ENCODE data around the gene TRIM46. TPM values are rescaled to one million over a fixed set of nuclear protein-coding genes. Genes with fewer than 3 reads are reported as not detected.

The TRIM46 gene
- total and polyA plus RNA-seq, 9 donors = 0.22 to 0.81 (median 0.53) TPM

- peak overlapping the region; percentile 50 for H3K4me3 ChIP-seq (ENCODE audit: low read length)
- no peaks in the 10 kb centered on the region for H3K9me3 ChIP-seq (replicated peaks; ENCODE audit: control insufficient read depth, low read depth, low read length)
- peak; percentile 43 for DNase-seq
- H3K27me3 ChIP-seq (ENCODE audit: control insufficient read depth, insufficient read depth, low read length) = peaks cover 62% of the 10 kb centered on the region
- peaks cover 43% of the 10 kb centered on the region for H3K4me1 ChIP-seq (ENCODE audit: control insufficient read depth, insufficient read depth, low read length)
- peaks cover 16% of the 10 kb centered on the region for H3K36me3 ChIP-seq (ENCODE audit: control insufficient read depth, insufficient read depth, low read length)
- H3K27ac ChIP-seq (ENCODE audit: low read length) = peak overlapping the region; percentile 25
- WGBS (ENCODE audit: insufficient coverage) = 7% methylated on average over 3 of the region's 14 CpGs
Observed at GRCh38 chr1:155128755-155129473, 44.7 kb upstream of the TRIM46 start.

- Histone ChIP-seq H3K9me3 (replicated peaks; ENCODE audit: control insufficient read depth, low read depth, low read length) (no peaks in the 10 kb centered on the region), H3K4me1 (ENCODE audit: control insufficient read depth, insufficient read depth, low read length) (peaks cover 59% of the 10 kb centered on the region), H3K27me3 (ENCODE audit: control insufficient read depth, insufficient read depth, low read length) (peaks cover 50% of the 10 kb centered on the region), H3K4me3 (ENCODE audit: low read length) (peak overlapping the region; percentile 50), H3K36me3 (ENCODE audit: control insufficient read depth, insufficient read depth, low read length) (peaks cover 17% of the 10 kb centered on the region), H3K27ac (ENCODE audit: low read length) (peak overlapping the region; percentile 17)
- WGBS (ENCODE audit: insufficient coverage) = 9% methylated on average over 4 of the region's 6 CpGs
- DNase-seq = no peak
Observed at GRCh38 chr1:155130272-155131006, 43.2 kb upstream of the TRIM46 start.

- Histone ChIP-seq H3K27me3 (ENCODE audit: control insufficient read depth, insufficient read depth, low read length) (peaks cover 41% of the 10 kb centered on the region), H3K27ac (ENCODE audit: low read length) (no peak overlapping the region), H3K36me3 (ENCODE audit: control insufficient read depth, insufficient read depth, low read length) (peaks cover 17% of the 10 kb centered on the region), H3K4me1 (ENCODE audit: control insufficient read depth, insufficient read depth, low read length) (peaks cover 56% of the 10 kb centered on the region), H3K4me3 (ENCODE audit: low read length) (no peak overlapping the region), H3K9me3 (replicated peaks; ENCODE audit: control insufficient read depth, low read depth, low read length) (no peaks in the 10 kb centered on the region)
- DNase-seq = no peak
- 81% methylated on average over 5 of the region's 8 CpGs for WGBS (ENCODE audit: insufficient coverage)
Observed at GRCh38 chr1:155131285-155131684, 42.4 kb upstream of the TRIM46 start.

GRCh38 chr1:155131856-155132255 is 41.8 kb upstream of the TRIM46 start:
- Histone ChIP-seq H3K27ac (ENCODE audit: low read length) (no peak overlapping the region), H3K4me1 (ENCODE audit: control insufficient read depth, insufficient read depth, low read length) (peaks cover 54% of the 10 kb centered on the region), H3K27me3 (ENCODE audit: control insufficient read depth, insufficient read depth, low read length) (peaks cover 36% of the 10 kb centered on the region), H3K9me3 (replicated peaks; ENCODE audit: control insufficient read depth, low read depth, low read length) (no peaks in the 10 kb centered on the region), H3K4me3 (ENCODE audit: low read length) (no peak overlapping the region), H3K36me3 (ENCODE audit: control insufficient read depth, insufficient read depth, low read length) (peaks cover 17% of the 10 kb centered on the region)
- WGBS (ENCODE audit: insufficient coverage) = 50% methylated on average over 1 of the region's 2 CpGs
- DNase-seq = no peak

DNA sequence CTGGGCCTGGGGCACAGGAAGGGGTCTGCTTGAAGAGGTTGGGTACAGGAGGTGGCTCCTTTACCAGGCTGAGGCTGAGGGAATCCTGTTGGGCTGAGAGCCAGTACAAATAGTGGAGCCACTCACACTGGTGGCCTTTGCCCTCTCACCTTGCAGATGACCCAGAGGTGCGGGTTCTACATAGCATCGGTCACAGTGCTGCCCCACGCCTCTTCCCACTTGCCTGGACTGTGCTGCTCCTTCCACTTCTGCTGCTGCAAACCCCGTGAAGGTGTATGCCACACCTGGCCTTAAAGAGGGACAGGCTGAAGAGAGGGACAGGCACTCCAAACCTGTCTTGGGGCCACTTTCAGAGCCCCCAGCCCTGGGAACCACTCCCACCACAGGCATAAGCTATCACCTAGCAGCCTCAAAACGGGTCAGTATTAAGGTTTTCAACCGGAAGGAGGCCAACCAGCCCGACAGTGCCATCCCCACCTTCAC is 39.8 kb upstream of the TRIM46 start:
- H3K27ac ChIP-seq (ENCODE audit: low read length) = no peak overlapping the region
- no peak overlapping the region for H3K4me3 ChIP-seq (ENCODE audit: low read length)
- H3K9me3 ChIP-seq (replicated peaks; ENCODE audit: control insufficient read depth, low read depth, low read length) = no peaks in the 10 kb centered on the region
- H3K27me3 ChIP-seq (ENCODE audit: control insufficient read depth, insufficient read depth, low read length) = peaks cover 17% of the 10 kb centered on the region
- DNase-seq = no peak
- H3K4me1 ChIP-seq (ENCODE audit: control insufficient read depth, insufficient read depth, low read length) = peaks cover 40% of the 10 kb centered on the region
- 91% methylated on average over 5 of the region's 7 CpGs for WGBS (ENCODE audit: insufficient coverage)
- peaks cover 27% of the 10 kb centered on the region for H3K36me3 ChIP-seq (ENCODE audit: control insufficient read depth, insufficient read depth, low read length)

DNA sequence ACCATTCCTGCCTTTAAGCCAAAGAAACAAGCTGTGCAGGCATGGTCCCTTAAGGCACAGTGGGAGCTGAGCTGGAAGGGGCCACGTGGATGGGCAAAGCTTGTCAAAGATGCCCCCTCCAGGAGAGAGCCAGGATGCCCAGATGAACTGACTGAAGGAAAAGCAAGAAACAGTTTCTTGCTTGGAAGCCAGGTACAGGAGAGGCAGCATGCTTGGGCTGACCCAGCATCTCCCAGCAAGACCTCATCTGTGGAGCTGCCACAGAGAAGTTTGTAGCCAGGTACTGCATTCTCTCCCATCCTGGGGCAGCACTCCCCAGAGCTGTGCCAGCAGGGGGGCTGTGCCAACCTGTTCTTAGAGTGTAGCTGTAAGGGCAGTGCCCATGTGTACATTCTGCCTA is 39.3 kb upstream of the TRIM46 start:
- Histone ChIP-seq H3K4me3 (ENCODE audit: low read length) (peak overlapping the region; percentile 97), H3K27ac (ENCODE audit: low read length) (peak overlapping the region; percentile 100), H3K27me3 (ENCODE audit: control insufficient read depth, insufficient read depth, low read length) (peaks cover 12% of the 10 kb centered on the region), H3K36me3 (ENCODE audit: control insufficient read depth, insufficient read depth, low read length) (peaks cover 27% of the 10 kb centered on the region), H3K4me1 (ENCODE audit: control insufficient read depth, insufficient read depth, low read length) (peaks cover 38% of the 10 kb centered on the region), H3K9me3 (replicated peaks; ENCODE audit: control insufficient read depth, low read depth, low read length) (no peaks in the 10 kb centered on the region)
- WGBS (ENCODE audit: insufficient coverage) = 62% methylated on average over 1 of the region's 1 CpG
- DNase-seq = no peak

DNA sequence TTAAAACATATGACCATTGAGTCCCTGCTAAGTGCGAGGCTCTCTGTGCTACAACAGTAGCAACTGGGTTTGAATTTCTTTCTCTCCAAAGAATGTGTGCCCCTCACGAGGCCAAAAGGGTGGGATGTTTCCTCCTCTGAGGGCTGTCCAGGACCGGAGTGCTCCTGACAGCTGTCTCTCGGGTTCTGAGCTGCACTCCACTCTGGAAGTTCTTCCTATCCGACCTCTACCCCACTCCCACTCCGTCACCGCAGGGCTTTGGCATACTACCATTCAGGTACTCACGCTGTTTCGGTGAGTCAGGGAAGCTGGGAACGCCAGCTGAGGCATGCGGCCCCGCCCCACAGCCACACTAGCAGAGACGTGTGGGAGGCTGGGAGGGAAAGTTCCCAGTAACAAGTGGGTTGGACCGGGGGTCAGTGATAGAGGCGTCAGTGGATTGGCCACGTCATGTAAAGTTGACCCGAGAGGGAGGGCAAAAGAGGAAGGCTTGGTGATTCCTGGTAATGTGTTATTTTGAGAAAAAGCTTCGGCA is 38.7 kb upstream of the TRIM46 start:
- Histone ChIP-seq H3K9me3 (replicated peaks; ENCODE audit: control insufficient read depth, low read depth, low read length) (no peaks in the 10 kb centered on the region), H3K36me3 (ENCODE audit: control insufficient read depth, insufficient read depth, low read length) (peaks cover 27% of the 10 kb centered on the region), H3K4me1 (ENCODE audit: control insufficient read depth, insufficient read depth, low read length) (peaks cover 36% of the 10 kb centered on the region), H3K27ac (ENCODE audit: low read length) (peak overlapping the region; percentile 100), H3K27me3 (ENCODE audit: control insufficient read depth, insufficient read depth, low read length) (peaks cover 6% of the 10 kb centered on the region), H3K4me3 (ENCODE audit: low read length) (peak overlapping the region; percentile 97)
- peak; percentile 96 for DNase-seq
- WGBS (ENCODE audit: insufficient coverage) = 2% methylated on average over 10 of the region's 18 CpGs

DNA sequence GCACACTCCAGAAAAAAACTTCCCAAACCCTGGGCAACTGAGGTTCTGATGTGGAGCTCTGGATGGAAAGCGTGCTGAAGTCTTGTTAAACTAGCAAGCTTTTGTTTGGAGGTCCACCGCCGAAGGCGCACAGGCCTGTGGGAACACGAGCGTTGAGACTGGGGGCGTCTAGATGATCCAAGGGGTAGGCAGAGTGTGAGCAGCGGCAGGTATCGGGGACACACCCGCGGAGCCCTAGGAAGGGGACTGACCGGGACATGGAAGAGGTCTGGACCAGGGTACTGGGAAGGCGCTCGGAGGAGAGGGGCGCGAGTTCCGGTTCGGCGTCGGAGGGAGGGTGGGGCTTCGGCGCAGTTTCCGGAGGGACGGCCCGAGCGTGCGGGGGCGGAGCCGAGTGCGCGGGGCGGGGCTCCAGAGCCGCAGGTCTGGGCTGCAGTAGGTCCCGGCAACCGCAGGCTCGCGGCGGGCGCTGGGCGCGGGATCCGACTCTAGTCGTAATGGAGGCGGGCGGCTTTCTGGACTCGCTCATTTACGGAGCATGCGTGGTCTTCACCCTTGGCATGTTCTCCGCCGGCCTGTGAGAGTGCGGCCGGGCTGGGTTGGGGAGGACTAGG is 38.1 kb upstream of the TRIM46 start, which contains the start of gene SLC50A1:
SLC50A1 (plus strand) TSS at position 438 of the 614 bp plus-strand sequence; CDS start at position 498, 60 bp downstream.
- Histone ChIP-seq H3K36me3 (ENCODE audit: control insufficient read depth, insufficient read depth, low read length) (peaks cover 27% of the 10 kb centered on the region), H3K4me1 (ENCODE audit: control insufficient read depth, insufficient read depth, low read length) (peaks cover 34% of the 10 kb centered on the region), H3K27me3 (ENCODE audit: control insufficient read depth, insufficient read depth, low read length) (peaks cover 2% of the 10 kb centered on the region), H3K4me3 (ENCODE audit: low read length) (peak within 1 kb of the TSS; percentile 97), H3K9me3 (replicated peaks; ENCODE audit: control insufficient read depth, low read depth, low read length) (no peaks in the 10 kb centered on the region), H3K27ac (ENCODE audit: low read length) (peak within 1 kb of the TSS; percentile 100)
- DNase-seq = peak; percentile 97
- under 1% methylated on average over 52 of the region's 52 CpGs for WGBS (ENCODE audit: insufficient coverage)

DNA sequence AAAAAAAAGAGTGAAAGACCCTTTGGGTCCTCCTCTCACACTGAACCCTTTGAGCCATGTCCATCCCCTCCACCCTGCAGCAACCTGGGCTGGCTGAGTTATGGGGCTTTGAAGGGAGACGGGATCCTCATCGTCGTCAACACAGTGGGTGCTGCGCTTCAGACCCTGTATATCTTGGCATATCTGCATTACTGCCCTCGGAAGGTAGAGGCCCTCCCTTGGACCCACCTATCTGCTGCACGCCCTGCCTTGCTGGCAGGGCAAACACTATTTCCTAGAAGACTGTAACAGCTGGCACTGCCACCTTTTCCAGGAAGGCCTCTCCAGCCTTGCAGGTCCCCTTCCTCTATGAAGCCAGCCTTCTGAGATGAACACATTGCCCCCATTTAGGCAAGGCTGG is 36.9 kb upstream of the TRIM46 start:
- peaks cover 36% of the 10 kb centered on the region for H3K4me1 ChIP-seq (ENCODE audit: control insufficient read depth, insufficient read depth, low read length)

More for the DNA sequence above, 36.9 kb upstream of the TRIM46 start:
- DNase-seq = no peak
- Histone ChIP-seq H3K4me3 (ENCODE audit: low read length) (peak overlapping the region; percentile 97), H3K27me3 (ENCODE audit: control insufficient read depth, insufficient read depth, low read length) (peaks cover under 1% of the 10 kb centered on the region), H3K36me3 (ENCODE audit: control insufficient read depth, insufficient read depth, low read length) (peaks cover 23% of the 10 kb centered on the region), H3K27ac (ENCODE audit: low read length) (peak overlapping the region; percentile 45), H3K9me3 (replicated peaks; ENCODE audit: control insufficient read depth, low read depth, low read length) (no peaks in the 10 kb centered on the region)
- WGBS (ENCODE audit: insufficient coverage) = 54% methylated on average over 3 of the region's 6 CpGs

Data from muscle of leg (tissue), 11 donors.